Measurements from ENCODE around the gene ZCCHC14.

DNA sequence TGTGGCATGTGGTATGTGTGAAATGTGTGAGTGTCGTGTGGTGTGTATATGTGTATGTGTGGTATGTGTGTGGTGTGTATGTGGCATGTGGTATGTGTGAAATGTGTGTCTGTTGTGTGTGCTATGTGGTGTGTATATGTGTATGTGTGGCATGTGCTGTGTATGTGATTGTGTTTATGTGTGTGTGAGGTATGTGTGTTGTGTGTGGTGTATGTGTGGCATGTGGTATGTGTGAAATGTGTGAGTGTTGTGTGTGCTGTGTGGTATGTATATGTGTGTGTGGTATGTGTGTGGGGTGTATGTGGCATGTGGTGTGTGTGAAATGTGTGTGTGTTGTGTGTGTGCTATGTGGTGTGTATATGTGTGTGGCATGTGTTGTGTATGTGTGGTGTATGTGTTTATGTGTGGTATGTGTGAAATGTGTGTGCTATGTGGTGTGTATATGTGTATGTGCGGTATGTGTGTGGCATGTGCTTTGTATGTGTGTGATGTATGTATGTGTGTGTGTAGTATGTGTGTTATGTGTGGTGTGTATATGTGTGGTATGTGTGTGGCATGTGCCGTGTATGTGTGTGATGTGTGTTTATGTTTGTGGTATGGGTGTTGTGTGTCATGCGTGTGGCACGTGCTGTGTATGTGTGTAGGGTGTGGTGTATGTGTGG, 9.6 kb upstream of the ZCCHC14 start:
- TF ChIP-seq CHD2 (IDR thresholded peaks at IDR 0.05; ENCODE audit: low read length, partially characterized antibody) (no peak), EP300 (IDR thresholded peaks at IDR 0.05) (no peak), POLR2A (IDR thresholded peaks at IDR 0.05; ENCODE audit: low read length) (no peak), CHD4 (IDR thresholded peaks at IDR 0.05; ENCODE audit: borderline replicate concordance) (no peak), MAFK (IDR thresholded peaks at IDR 0.05; ENCODE audit: partially characterized antibody) (no peak), EHMT2 (IDR thresholded peaks at IDR 0.05; ENCODE audit: low read depth) (no peak), JUN (IDR thresholded peaks at IDR 0.05) (no peak), CBX8 (IDR thresholded peaks at IDR 0.05) (no peak), CEBPB (IDR thresholded peaks at IDR 0.05) (no peak), RARB (CRISPR knock-in tag; IDR thresholded peaks at IDR 0.05) (no peak)
- TF ChIP-seq, protein P1, sequence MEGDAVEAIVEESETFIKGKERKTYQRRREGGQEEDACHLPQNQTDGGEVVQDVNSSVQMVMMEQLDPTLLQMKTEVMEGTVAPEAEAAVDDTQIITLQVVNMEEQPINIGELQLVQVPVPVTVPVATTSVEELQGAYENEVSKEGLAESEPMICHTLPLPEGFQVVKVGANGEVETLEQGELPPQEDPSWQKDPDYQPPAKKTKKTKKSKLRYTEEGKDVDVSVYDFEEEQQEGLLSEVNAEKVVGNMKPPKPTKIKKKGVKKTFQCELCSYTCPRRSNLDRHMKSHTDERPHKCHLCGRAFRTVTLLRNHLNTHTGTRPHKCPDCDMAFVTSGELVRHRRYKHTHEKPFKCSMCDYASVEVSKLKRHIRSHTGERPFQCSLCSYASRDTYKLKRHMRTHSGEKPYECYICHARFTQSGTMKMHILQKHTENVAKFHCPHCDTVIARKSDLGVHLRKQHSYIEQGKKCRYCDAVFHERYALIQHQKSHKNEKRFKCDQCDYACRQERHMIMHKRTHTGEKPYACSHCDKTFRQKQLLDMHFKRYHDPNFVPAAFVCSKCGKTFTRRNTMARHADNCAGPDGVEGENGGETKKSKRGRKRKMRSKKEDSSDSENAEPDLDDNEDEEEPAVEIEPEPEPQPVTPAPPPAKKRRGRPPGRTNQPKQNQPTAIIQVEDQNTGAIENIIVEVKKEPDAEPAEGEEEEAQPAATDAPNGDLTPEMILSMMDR (IDR thresholded peaks at IDR 0.05): no peak
- TF ChIP-seq, protein P2, sequence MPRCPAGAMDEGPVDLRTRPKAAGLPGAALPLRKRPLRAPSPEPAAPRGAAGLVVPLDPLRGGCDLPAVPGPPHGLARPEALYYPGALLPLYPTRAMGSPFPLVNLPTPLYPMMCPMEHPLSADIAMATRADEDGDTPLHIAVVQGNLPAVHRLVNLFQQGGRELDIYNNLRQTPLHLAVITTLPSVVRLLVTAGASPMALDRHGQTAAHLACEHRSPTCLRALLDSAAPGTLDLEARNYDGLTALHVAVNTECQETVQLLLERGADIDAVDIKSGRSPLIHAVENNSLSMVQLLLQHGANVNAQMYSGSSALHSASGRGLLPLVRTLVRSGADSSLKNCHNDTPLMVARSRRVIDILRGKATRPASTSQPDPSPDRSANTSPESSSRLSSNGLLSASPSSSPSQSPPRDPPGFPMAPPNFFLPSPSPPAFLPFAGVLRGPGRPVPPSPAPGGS (IDR thresholded peaks at IDR 0.05): no peak
- TF ChIP-seq, protein P3, sequence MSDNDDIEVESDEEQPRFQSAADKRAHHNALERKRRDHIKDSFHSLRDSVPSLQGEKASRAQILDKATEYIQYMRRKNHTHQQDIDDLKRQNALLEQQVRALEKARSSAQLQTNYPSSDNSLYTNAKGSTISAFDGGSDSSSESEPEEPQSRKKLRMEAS (IDR thresholded peaks at IDR 0.05): no peak
- TF ChIP-seq, protein P4, sequence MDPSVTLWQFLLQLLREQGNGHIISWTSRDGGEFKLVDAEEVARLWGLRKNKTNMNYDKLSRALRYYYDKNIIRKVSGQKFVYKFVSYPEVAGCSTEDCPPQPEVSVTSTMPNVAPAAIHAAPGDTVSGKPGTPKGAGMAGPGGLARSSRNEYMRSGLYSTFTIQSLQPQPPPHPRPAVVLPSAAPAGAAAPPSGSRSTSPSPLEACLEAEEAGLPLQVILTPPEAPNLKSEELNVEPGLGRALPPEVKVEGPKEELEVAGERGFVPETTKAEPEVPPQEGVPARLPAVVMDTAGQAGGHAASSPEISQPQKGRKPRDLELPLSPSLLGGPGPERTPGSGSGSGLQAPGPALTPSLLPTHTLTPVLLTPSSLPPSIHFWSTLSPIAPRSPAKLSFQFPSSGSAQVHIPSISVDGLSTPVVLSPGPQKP (IDR thresholded peaks at IDR 0.05; ENCODE audit: low read depth, low read length): no peak

Measured in A549 (cell line).